ENCODE results near the gene TBC1D9.

Gene TBC1D9

DNA sequence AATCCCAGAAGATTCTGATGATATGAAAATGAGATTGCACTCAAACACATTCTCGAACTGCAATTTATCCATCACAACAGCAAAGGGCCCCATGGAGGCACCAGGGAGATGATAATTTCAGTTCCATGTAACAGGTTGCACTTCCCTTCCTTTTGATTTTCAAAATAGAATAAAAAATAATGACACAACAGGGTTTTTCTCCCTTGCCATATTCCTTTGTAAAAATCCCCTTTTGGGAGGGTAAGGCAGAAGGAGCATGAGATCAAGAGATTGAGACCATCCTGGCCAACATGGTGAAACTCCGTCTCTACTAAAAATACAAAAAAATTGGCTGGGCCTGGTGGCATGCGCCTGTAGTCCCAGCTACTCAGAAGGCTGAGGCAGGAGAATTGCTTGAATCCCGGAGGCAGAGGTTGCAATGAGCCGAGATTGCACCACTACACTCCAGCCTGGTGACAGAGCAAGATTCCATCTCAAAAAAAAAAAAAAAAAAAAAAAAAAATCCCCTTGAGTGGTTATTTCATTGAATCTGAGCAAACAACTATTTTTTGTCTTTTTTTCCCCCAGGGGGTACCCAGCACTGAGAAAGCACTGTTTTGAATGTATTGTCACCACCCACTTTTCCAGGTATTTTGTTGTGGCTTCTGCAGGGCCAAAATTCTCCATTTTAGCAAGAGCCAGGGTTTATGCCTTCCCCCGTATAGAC, 26.7 kb downstream of the TBC1D9 start:
- TF ChIP-seq, protein P1, sequence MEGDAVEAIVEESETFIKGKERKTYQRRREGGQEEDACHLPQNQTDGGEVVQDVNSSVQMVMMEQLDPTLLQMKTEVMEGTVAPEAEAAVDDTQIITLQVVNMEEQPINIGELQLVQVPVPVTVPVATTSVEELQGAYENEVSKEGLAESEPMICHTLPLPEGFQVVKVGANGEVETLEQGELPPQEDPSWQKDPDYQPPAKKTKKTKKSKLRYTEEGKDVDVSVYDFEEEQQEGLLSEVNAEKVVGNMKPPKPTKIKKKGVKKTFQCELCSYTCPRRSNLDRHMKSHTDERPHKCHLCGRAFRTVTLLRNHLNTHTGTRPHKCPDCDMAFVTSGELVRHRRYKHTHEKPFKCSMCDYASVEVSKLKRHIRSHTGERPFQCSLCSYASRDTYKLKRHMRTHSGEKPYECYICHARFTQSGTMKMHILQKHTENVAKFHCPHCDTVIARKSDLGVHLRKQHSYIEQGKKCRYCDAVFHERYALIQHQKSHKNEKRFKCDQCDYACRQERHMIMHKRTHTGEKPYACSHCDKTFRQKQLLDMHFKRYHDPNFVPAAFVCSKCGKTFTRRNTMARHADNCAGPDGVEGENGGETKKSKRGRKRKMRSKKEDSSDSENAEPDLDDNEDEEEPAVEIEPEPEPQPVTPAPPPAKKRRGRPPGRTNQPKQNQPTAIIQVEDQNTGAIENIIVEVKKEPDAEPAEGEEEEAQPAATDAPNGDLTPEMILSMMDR (conservative IDR thresholded peaks at IDR 0.05; ENCODE audit: control insufficient read depth, insufficient read depth, low read depth, low read length) = no peak
- H3K4me3 ChIP-seq (ENCODE audit: control insufficient read depth, low read depth, low read length) = no peak overlapping the region
- no peak for DNase-seq (ENCODE audit: low read depth)

DNA sequence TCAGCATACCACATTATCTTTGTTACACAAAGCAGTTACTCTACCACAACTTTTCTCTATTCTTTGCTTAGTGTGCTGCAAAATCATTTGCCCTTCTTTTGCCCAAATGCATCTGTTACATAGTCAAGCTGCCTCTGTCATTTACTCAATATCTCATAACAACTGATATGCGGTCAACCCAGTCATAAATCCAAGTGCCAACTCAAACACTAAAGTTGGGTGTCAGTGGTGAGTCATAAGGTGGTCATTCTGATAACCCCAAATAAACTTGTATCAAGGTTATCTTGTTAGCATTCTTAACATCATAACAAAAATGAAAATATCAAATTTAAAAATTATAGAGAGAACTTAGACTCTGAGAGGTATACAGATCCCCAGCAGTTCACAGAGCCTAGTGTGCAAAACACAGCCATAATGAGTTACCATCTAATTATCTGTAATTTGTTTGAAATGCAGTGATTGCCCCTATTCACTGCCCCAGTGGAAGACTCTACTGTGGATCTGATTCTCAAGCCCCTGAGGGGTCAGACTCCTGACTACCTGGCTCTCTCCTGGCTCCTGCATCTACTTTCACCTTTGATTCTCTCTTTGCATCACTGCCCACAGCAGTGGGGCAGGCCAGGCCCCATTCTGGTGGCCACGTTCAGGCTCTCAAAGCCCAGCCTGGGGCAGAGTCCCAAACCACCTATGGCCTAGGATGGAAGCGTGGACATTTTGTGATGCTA, 29.2 kb downstream of the TBC1D9 start:
- DNase-seq (ENCODE audit: low read depth) = peak; percentile 32
- no peak overlapping the region for H3K4me3 ChIP-seq (ENCODE audit: control insufficient read depth, low read depth, low read length)
- TF ChIP-seq, protein P1 (conservative IDR thresholded peaks at IDR 0.05; ENCODE audit: control insufficient read depth, insufficient read depth, low read depth, low read length) = no peak

DNA sequence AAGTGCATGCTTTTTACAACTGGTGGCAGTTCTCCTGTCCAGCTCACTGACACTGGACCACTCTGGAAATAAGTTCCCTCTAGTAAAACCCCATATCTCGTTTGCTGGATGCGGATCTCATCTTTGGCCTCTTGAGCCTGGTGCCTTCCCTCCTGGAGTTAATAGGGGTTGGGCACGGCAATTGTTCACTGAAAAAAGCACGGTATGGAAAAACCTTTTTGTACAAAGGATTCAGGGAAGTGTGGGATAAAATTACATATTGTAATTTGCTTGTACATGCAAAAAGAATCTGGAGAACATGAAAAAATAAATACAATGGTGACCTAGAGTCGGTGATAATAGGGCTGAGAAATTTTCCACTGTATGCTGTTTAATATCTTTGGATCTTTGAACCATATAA, 30.6 kb downstream of the TBC1D9 start:
- TF ChIP-seq, protein P1 (conservative IDR thresholded peaks at IDR 0.05; ENCODE audit: control insufficient read depth, insufficient read depth, low read depth, low read length) = no peak
- H3K4me3 ChIP-seq (ENCODE audit: control insufficient read depth, low read depth, low read length) = no peak overlapping the region
- no peak for DNase-seq (ENCODE audit: low read depth)

DNA sequence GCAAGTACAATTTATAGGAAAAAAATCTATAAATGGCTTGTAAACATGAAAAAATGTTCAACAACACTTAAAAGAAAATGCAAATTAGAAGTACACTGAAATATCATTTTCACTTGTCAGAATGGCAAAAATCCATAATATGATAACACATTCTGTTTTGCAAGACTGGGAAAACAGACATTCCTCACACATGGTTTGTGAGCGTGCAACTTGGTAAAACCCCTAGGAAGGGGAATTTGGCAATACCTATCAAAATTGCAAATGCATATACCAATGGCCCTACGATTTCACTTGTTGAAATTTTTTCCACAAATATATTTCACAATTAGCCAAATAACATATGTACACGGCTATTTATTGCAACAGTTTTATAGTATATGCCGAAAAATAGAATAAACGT, 31.4 kb downstream of the TBC1D9 start:
- no peak for DNase-seq (ENCODE audit: low read depth)
- TF ChIP-seq, protein P1 (conservative IDR thresholded peaks at IDR 0.05; ENCODE audit: control insufficient read depth, insufficient read depth, low read depth, low read length) = no peak
- H3K4me3 ChIP-seq (ENCODE audit: control insufficient read depth, low read depth, low read length) = no peak overlapping the region

DNA sequence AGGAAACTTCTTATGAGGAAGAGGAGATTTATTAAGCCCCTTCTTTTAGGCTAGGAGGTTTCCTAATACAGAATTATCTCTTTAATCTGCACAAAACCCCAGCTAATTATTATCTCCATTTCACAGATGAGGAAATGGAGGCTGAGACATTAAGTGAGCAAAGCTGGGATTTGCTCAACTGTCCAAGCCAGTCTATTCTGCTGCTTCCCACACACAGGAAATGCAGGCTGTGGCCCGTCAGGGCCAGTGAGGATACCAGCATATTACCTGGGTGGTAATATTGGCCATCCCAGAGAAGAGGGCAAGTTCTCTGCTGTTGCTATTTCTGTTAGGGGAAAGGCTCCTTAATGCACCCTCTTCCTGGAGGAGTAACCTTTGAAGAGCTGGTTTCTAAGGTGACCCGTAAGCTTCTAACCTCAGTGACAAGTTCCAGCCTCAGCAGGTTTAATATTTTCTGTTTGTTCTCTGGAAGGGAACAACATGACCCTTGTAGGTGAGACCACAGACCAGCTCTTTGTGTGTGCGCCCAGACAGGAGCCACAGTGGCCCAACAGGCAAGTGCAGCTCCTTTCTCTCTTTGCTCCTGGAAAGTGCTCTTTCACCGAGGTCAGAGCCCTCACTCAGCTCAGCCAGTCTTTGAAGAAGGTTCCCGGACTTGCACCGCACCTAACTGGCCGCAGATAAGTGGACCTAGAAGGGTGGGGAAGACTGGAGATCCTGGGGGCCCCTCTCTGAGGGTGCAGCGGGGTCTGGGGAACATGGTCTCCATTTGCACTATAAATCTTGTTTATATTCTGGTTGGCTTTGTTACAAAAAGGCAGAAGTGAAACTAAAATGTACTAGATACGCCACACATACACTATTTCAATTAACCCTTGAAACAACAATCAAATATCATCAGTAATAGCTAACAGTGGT, 35.5 kb downstream of the TBC1D9 start:
- no peak overlapping the region for H3K4me3 ChIP-seq (ENCODE audit: control insufficient read depth, low read depth, low read length)
- DNase-seq (ENCODE audit: low read depth) = no peak
- TF ChIP-seq, protein P1 (conservative IDR thresholded peaks at IDR 0.05; ENCODE audit: control insufficient read depth, insufficient read depth, low read depth, low read length) = no peak

DNA sequence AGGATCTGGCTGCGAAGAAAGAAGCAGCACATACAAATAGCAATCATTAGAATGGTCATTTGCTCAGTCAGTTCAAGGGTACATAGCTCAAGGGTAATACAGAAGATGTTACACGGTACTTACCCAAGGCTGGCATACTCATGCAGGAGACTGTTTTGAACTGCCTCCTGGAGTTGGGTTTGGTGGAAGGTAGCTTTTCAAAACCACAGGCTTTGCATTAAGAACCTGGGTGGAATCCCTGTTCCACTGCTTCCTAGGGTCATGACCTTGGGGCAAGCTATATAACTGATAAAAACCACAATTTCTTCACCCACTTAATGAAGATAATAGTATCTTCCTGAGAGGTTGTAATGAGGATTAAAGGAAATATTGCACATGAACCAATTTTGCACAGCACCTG, 36.5 kb downstream of the TBC1D9 start:
- DNase-seq (ENCODE audit: low read depth) = no peak
- no peak overlapping the region for H3K4me3 ChIP-seq (ENCODE audit: control insufficient read depth, low read depth, low read length)
- TF ChIP-seq, protein P1 (conservative IDR thresholded peaks at IDR 0.05; ENCODE audit: control insufficient read depth, insufficient read depth, low read depth, low read length) = no peak
